Bronchial epithelial cell (primary cell): ENCODE data around the gene TOPBP1. TPM values are rescaled to one million over a fixed set of nuclear protein-coding genes. Genes with fewer than 3 reads are reported as not detected.

Experiments
- DNase-seq: peaks from one replicate; pipeline ENCODE4 v3.0.0-alpha.2; 2010; ENCODE audit warnings: low read depth
- FAIRE-seq: peaks from 2 replicates; lab custom pipeline; 2011; peaks lifted over from hg19 to GRCh38; lab: Jason Lieb, UNC
- H3K27me3 ChIP-seq: 2 replicates; pipeline ENCODE4 v1.5.1; 2011; ENCODE audit warnings: low read length; ENCODE audit not compliant: control insufficient read depth, insufficient read depth
- H3K36me3 ChIP-seq: 2 replicates; pipeline ENCODE4 v1.5.1; 2011; ENCODE audit warnings: low read length; ENCODE audit not compliant: control insufficient read depth, insufficient read depth
- H3K4me3 ChIP-seq: 2 replicates; pipeline ENCODE4 v1.5.1; 2011; ENCODE audit warnings: mild to moderate bottlenecking, low read depth, low read length, control low read depth
- CTCF ChIP-seq: IDR thresholded peaks from 2 replicates; pipeline ENCODE4 v1.5.1; 2011; ENCODE audit warnings: mild to moderate bottlenecking, moderate library complexity, low read length, control low read depth, inconsistent platforms; ENCODE audit not compliant: insufficient read depth, severe bottlenecking
- total RNA-seq: library from RNA; depleted of rRNA; stranded (reverse); fragments of >200 nt; gene quantifications from 2 replicates; pipeline ENCODE4 v1.2.1, GENCODE V29; 2014

TOPBP1 gene
- total RNA-seq, 1 donor from 2014 or later, result 14.2 TPM

GRCh38 chr3:133610031-133610430 is 51.7 kb downstream of the TOPBP1 start:
- H3K27me3 ChIP-seq, result no peaks in the 10 kb centered on the region
- TF ChIP-seq CTCF, result no peak
- no peaks in the 10 kb centered on the region for H3K36me3 ChIP-seq
- no peak overlapping the region for H3K4me3 ChIP-seq
- DNase-seq (no peak), FAIRE-seq (no peak)

- DNase-seq, result no peak
- FAIRE-seq, result no peak
- no peak for TF ChIP-seq CTCF
- H3K36me3 ChIP-seq, result no peaks in the 10 kb centered on the region
- H3K27me3 ChIP-seq, result no peaks in the 10 kb centered on the region
- H3K4me3 ChIP-seq, result no peak overlapping the region
Measured at GRCh38 chr3:133608388-133608787, 53.4 kb downstream of the TOPBP1 start.

GRCh38 chr3:133607816-133608215 is 53.9 kb downstream of the TOPBP1 start:
- Histone ChIP-seq H3K27me3 (no peaks in the 10 kb centered on the region), H3K4me3 (no peak overlapping the region), H3K36me3 (no peaks in the 10 kb centered on the region)
- TF ChIP-seq CTCF, result no peak
- DNase-seq (no peak), FAIRE-seq (no peak)

GRCh38 chr3:133606902-133607301 is 54.8 kb downstream of the TOPBP1 start:
- Histone ChIP-seq H3K27me3 (no peaks in the 10 kb centered on the region), H3K4me3 (no peak overlapping the region), H3K36me3 (peaks cover under 1% of the 10 kb centered on the region)
- no peak for FAIRE-seq
- no peak for DNase-seq
- TF ChIP-seq CTCF, result no peak

GRCh38 chr3:133606342-133606741 is 55.4 kb downstream of the TOPBP1 start:
- no peak for TF ChIP-seq CTCF
- no peak for FAIRE-seq
- no peaks in the 10 kb centered on the region for H3K27me3 ChIP-seq
- no peak overlapping the region for H3K4me3 ChIP-seq
- H3K36me3 ChIP-seq, result peaks cover 1% of the 10 kb centered on the region
- no peak for DNase-seq

DNA sequence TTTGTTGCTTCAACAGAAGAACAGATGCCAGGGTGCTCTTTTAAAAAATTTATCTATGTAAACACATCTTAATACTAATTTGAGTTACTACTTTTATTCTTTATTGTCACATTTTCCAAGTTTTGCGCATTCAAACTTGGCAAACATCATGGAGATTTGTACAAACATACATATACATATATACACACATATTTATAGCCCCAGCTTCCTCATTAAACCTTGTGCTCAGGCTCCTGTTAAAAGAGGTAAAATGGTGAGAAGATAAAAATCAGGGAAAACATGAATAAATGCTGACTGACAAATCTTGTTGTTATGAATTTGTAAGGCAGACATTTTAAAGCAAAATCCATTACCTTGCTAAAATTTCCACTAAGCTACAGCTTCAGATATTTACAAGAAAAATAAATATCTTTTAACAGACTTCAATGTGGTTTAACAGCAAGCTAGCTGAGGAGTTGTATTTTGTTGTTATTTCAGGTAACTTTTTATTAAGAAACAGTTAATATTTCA is 61.1 kb downstream of the TOPBP1 start:
- TF ChIP-seq CTCF, result no peak
- FAIRE-seq (no peak), DNase-seq (no peak)
- Histone ChIP-seq H3K36me3 (peaks cover 1% of the 10 kb centered on the region), H3K4me3 (no peak overlapping the region), H3K27me3 (no peaks in the 10 kb centered on the region)
